K562 (cell line): Measurements from ENCODE around the gene PTPRG. TPM values are rescaled to one million over a fixed set of nuclear protein-coding genes. Genes with fewer than 3 reads are reported as not detected.

ENCODE experiments used
- ATAC-seq: fragments of 200-7000 bp; cut with Tn5 transposase; 3 replicates; pipeline ENCODE4 v1.9.1; 2020; ENCODE audit warnings: moderate library complexity
- BruUV-seq: library from RNA; stranded (reverse); fragments of 400-500 nt; replicated peaks from 2 replicates; lab custom pipeline; 2021; lab: Mats Ljungman, UMichigan
- CTCF ChIA-PET: fragments of 300-600 bp; formaldehyde crosslinking; extraction: SDS; loops from one replicate; lab custom pipeline; 2021; ENCODE audit warnings: low intra/inter-chr PET ratio; lab: Yijun Ruan, JAX
- POLR2A ChIA-PET: fragments of 300-600, 350-650 bp; sonication (Branson Sonifier 250); formaldehyde crosslinking; extraction: SDS; loops from one replicate; lab custom pipeline; 2021; ENCODE audit warnings: antibody characterized with exemption, inconsistent platforms; lab: Yijun Ruan, JAX
- DNase-seq, 4 experiments: peaks; one replicate each; pipeline versions ENCODE4 v3.0.0 to v3.0.0-alpha.2; 2011 to 2018; ENCODE audit warnings: low spot score in 3 of 4, mixed read lengths in 3 of 4; ENCODE audit errors: extremely low read depth in 1 of 4
- FAIRE-seq: peaks from 2 replicates; lab custom pipeline; 2011; peaks lifted over from hg19 to GRCh38; lab: Jason Lieb, UNC
- H2AFZ ChIP-seq: 2 replicates; pipeline ENCODE4 v1.6.0; 2011; ENCODE audit warnings: low read depth, low read length, control low read depth, inconsistent platforms
- H3K27ac ChIP-seq: fragments of 200-600 bp; 3 replicates; pipeline ENCODE4 v1.8.0; 2011; ENCODE audit warnings: low read depth, mild to moderate bottlenecking, control low read depth, inconsistent platforms, low read length, moderate library complexity, mixed read lengths; ENCODE audit errors: extremely low read depth
- H3K27me3 ChIP-seq, 2 experiments: fragments of 300-600 bp in 1 of 2; 2 replicates in 1 of 2; 3 replicates in 1 of 2; pipeline versions ENCODE4 v1.6.0 to v1.8.0; 2011; ENCODE audit warnings: inconsistent platforms in 2 of 2, low read length in 2 of 2, mild to moderate bottlenecking in 1 of 2, mixed read lengths in 1 of 2, moderate library complexity in 1 of 2; ENCODE audit not compliant: control insufficient read depth in 2 of 2, insufficient read depth in 2 of 2
- H3K36me3 ChIP-seq: fragments of 300-600 bp; 3 replicates; pipeline ENCODE4 v1.8.0; 2011; ENCODE audit warnings: mild to moderate bottlenecking, low read length, inconsistent platforms; ENCODE audit not compliant: control insufficient read depth, insufficient read depth
- H3K4me1 ChIP-seq, 2 experiments: fragments of 200-600 bp in 1 of 2; replicated peaks in 1 of 2; 2 replicates in 1 of 2; 3 replicates in 1 of 2; pipeline versions ENCODE4 v1.5.1 to v1.8.0; 2011; ENCODE audit warnings: inconsistent platforms in 2 of 2, low read length in 2 of 2, mild to moderate bottlenecking in 1 of 2, mixed read lengths in 1 of 2, moderate library complexity in 1 of 2; ENCODE audit not compliant: control insufficient read depth in 2 of 2, insufficient read depth in 2 of 2
- H3K4me2 ChIP-seq: 2 replicates; pipeline ENCODE4 v1.6.1; 2011; ENCODE audit warnings: low read length, control low read depth, inconsistent platforms, mixed read lengths; ENCODE audit not compliant: insufficient read depth
- H3K4me3 ChIP-seq: fragments of 200-600 bp; sonication (generic), shearing (Covaris generic); 2 replicates; pipeline ENCODE4 v1.5.1; 2016; ENCODE audit warnings: control low read depth, inconsistent platforms
- H3K79me2 ChIP-seq: fragments of 200-600 bp; 3 replicates; pipeline ENCODE4 v1.8.0; 2011; ENCODE audit warnings: low read length, inconsistent platforms; ENCODE audit not compliant: control insufficient read depth, insufficient read depth
- H3K9ac ChIP-seq, 2 experiments: 2 replicates each; pipeline versions ENCODE4 v1.6.0 to v1.6.1; 2011; ENCODE audit warnings: low read depth in 2 of 2, low read length in 2 of 2, control low read depth in 1 of 2, inconsistent platforms in 1 of 2, mild to moderate bottlenecking in 1 of 2, mixed read lengths in 1 of 2; ENCODE audit not compliant: insufficient read depth in 1 of 2
- H3K9me1 ChIP-seq: one replicate; pipeline ENCODE4 v1.6.0; 2011; ENCODE audit warnings: inconsistent platforms, mild to moderate bottlenecking, low read length, moderate library complexity; ENCODE audit not compliant: control insufficient read depth, insufficient read depth
- H3K9me3 ChIP-seq: replicated peaks from 2 replicates; pipeline ENCODE4 v1.5.1; 2011; ENCODE audit warnings: low read depth, low read length, inconsistent platforms; ENCODE audit not compliant: control insufficient read depth, insufficient read depth
- H4K20me1 ChIP-seq: replicated peaks from 2 replicates; pipeline ENCODE4 v1.6.1; 2011; ENCODE audit warnings: low read length, inconsistent platforms, mixed read lengths; ENCODE audit not compliant: control insufficient read depth, insufficient read depth
- ATF1 ChIP-seq, 2 experiments: fragments of 450-650 bp in 1 of 2; IDR thresholded peaks; 2 replicates each; pipeline ENCODE4 v1.6.1; 2016; ENCODE audit warnings: missing compliant biosample characterization in 1 of 2, missing genetic modification characterization in 1 of 2
- CAMTA2 ChIP-seq: fragments of 250-450 bp; sonication (Bioruptor Pico); conservative IDR thresholded peaks from 2 replicates; pipeline ENCODE4 v1.5.1; 2022
- GABPB1 ChIP-seq: sonication (generic); formaldehyde crosslinking; IDR thresholded peaks from 2 replicates; pipeline ENCODE4 v1.8.0; 2022; ENCODE audit warnings: mild to moderate bottlenecking, missing genetic modification reagents
- GTF2F1 ChIP-seq: IDR thresholded peaks from 2 replicates; pipeline ENCODE4 v1.6.1; 2011; ENCODE audit warnings: low read depth, low read length, improper control_type of control experiment
- HMG20B ChIP-seq: fragments of 250-450 bp; sonication (Bioruptor Pico); IDR thresholded peaks from 2 replicates; pipeline ENCODE4 v1.5.0; 2021; ENCODE audit warnings: mild to moderate bottlenecking
- LEF1 ChIP-seq: fragments of 450-650 bp; IDR thresholded peaks from 2 replicates; pipeline ENCODE4 v1.6.1; 2016; ENCODE audit warnings: mild to moderate bottlenecking
- MECOM ChIP-seq: fragments of 250-450 bp; sonication (Bioruptor Pico); IDR thresholded peaks from 2 replicates; pipeline ENCODE4 v1.8.0; 2022; ENCODE audit warnings: inconsistent platforms
- NBN ChIP-seq: fragments of 450-650 bp; IDR thresholded peaks from 2 replicates; pipeline ENCODE4 v1.6.1; 2016; ENCODE audit warnings: low read depth, mild to moderate bottlenecking
- NCOR1 ChIP-seq: fragments of 450-650 bp; IDR thresholded peaks from 2 replicates; pipeline ENCODE4 v1.6.1; 2016; ENCODE audit warnings: mild to moderate bottlenecking, moderate library complexity
- SMARCE1 ChIP-seq: fragments of 450-650 bp; IDR thresholded peaks from 2 replicates; pipeline ENCODE4 v1.7.1; 2016; ENCODE audit warnings: mild to moderate bottlenecking
- TGIF2 ChIP-seq: sonication (generic); formaldehyde crosslinking; IDR thresholded peaks from 2 replicates; pipeline ENCODE4 v1.8.1; 2022; ENCODE audit warnings: mild to moderate bottlenecking, missing genetic modification reagents, moderate library complexity
- ZNF695 ChIP-seq: fragments of 450-650 bp; formaldehyde crosslinking; IDR thresholded peaks from 2 replicates; pipeline ENCODE4 v1.4.0; 2020; ENCODE audit warnings: mild to moderate bottlenecking, moderate library complexity
- WGBS: fragments of 100-300 bp; shearing (Covaris generic); methylation state at CpG from one replicate; pipeline ENCODE4 v1.1.6; 2016; ENCODE audit warnings: low coverage, mixed read lengths; ENCODE audit not compliant: insufficient coverage; ENCODE audit errors: missing lambda C conversion rate; 5-methylcytosine and 5-hydroxymethylcytosine counted together
- in situ Hi-C: fragments of 300-500 bp; cut with MboI; formaldehyde crosslinking; loops from 4 replicates; pipeline ENCODE4 v1.15.0; 2018; ENCODE audit warnings: inconsistent platforms, mixed read lengths
- intact Hi-C: fragments of 100-400 bp; cut with micrococcal nuclease; formaldehyde crosslinking; loops from 2 replicates; pipeline ENCODE4 v1.14.2; 2022
- polyA plus RNA-seq, 8 experiments: library from polyadenylated mRNA; depleted of rRNA in 4 of 8; stranded (reverse) in 5 of 8; unstranded in 3 of 8; fragments of >200 nt; fragmentation: Nextera tagmentation in 2 of 8; fragmentation: Illumina TruSeq in 1 of 8; extraction: Ambion mirVana in 2 of 8; extraction: Trizol in 1 of 8; gene quantifications; 2 replicates each; pipeline versions ENCODE4 v1.2.1 to v1.2.3, GENCODE V29; 2011 to 2014; ENCODE audit warnings: inconsistent platforms in 1 of 8, missing spikeins in 1 of 8
- total RNA-seq, 7 experiments: library from RNA; depleted of rRNA in 6 of 7; stranded (reverse); fragments of >200 nt in 6 of 7; fragmentation: Illumina TruSeq in 2 of 7; extraction: Trizol in 2 of 7; gene quantifications; 2 replicates each; pipeline versions ENCODE4 v1.2.1 to v1.2.3, GENCODE V29; 2011 to 2021; ENCODE audit warnings: low replicate concordance in 1 of 7
- TF ChIP-seq, protein P1 (sequence below): sonication (generic); formaldehyde crosslinking; IDR thresholded peaks from 2 replicates; pipeline ENCODE4 v1.8.1; 2022; ENCODE audit warnings: missing genetic modification reagents
- TF ChIP-seq, protein P2 (sequence below), 3 experiments: fragments of 200-800 bp in 1 of 3; fragments of 250-450 bp in 1 of 3; fragments of 450-650 bp in 1 of 3; sonication (Bioruptor Pico) in 1 of 3; sonication (Bioruptor generic) in 1 of 3; formaldehyde crosslinking in 1 of 3; IDR thresholded peaks; 2 replicates each; pipeline versions ENCODE4 v1.6.1 to v1.8.0; 2016 to 2022; ENCODE audit warnings: mild to moderate bottlenecking in 2 of 3, missing genetic modification characterization in 2 of 3, missing compliant biosample characterization in 1 of 3, moderate library complexity in 1 of 3
- TF ChIP-seq, protein P3 (sequence below): fragments of 150-350 bp; IDR thresholded peaks from 2 replicates; pipeline ENCODE4 v1.6.1; 2014; ENCODE audit warnings: low read depth, mild to moderate bottlenecking, low read length, borderline replicate concordance

PTPRG gene
- total and polyA plus RNA-seq, 9 of the 15 experiments (the other 6 are each of a cell fraction or from before 2014, with no cell fraction given) = 0.16 TPM; not detected in 8

DNA sequence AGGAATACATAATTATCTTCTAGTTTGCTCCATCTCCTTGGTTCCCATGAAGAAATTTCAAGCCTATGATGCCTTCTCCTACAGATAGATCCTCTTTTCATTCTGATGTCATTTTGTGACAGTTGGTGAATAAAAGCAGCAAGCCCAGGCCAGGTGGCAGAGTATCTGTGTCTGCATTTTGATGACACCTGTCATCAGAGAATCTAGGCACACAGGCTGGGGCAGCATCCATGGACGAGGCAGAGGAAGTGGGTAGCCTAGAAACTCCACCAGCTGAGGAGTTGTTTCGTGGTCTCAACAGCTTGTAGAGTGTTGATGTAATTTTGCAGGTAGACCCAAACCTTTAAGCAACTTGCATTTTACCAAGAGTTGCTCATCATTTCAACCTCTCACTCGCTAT lies 542.2 kb downstream of the PTPRG start (continued):
- TF ChIP-seq GABPB1 = no peak
- no peak for TF ChIP-seq SMARCE1
- TF ChIP-seq, protein P1, sequence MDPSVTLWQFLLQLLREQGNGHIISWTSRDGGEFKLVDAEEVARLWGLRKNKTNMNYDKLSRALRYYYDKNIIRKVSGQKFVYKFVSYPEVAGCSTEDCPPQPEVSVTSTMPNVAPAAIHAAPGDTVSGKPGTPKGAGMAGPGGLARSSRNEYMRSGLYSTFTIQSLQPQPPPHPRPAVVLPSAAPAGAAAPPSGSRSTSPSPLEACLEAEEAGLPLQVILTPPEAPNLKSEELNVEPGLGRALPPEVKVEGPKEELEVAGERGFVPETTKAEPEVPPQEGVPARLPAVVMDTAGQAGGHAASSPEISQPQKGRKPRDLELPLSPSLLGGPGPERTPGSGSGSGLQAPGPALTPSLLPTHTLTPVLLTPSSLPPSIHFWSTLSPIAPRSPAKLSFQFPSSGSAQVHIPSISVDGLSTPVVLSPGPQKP = no peak
- TF ChIP-seq ATF1 (CRISPR knock-in tag; IDR thresholded peaks at IDR 0.05) = no peak
- no peak for TF ChIP-seq ATF1 (tag; IDR thresholded peaks at IDR 0.05)
- TF ChIP-seq NBN = no peak
- no peak for TF ChIP-seq GTF2F1

DNA sequence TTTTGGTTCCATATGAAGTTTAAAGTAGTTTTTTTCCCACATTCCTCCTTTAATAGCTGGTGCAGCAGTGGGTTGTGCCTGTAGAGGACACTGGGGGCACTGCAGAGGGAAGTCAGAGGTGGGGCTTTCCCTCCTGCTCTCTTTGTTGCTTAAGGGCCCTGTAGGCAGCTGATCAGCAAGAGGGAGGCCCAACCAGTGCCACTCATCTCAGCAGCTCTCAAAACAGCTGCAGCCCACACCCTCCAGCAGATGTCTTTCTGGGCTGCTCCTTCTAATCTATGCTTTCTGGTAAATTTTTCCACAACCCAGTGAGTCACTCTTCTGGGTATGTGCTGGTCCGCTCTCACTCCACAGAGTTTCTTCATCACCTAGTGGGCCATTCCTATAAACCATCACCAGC lies 548.2 kb downstream of the PTPRG start:
- intact Hi-C loops (no loop called here), in situ Hi-C loops (no loop called here)
- no peak overlapping the region for H3K4me2 ChIP-seq
- FAIRE-seq (no peak), ATAC-seq (no peak), DNase-seq (no peak)
- ChIA-PET CTCF (no interaction called here), POLR2A (no interaction called here)
- no peak overlapping the region for H3K4me3 ChIP-seq
- no peaks in the 10 kb centered on the region for H3K9me3 ChIP-seq
- H3K79me2 ChIP-seq = no peaks in the 10 kb centered on the region
- H3K4me1 ChIP-seq = no peaks in the 10 kb centered on the region
- no peaks in the 10 kb centered on the region for H3K27me3 ChIP-seq
- no peaks in the 10 kb centered on the region for H4K20me1 ChIP-seq
- no peaks in the 10 kb centered on the region for H3K36me3 ChIP-seq
- WGBS = 0% methylated on average over 1 of the region's 1 CpG
- H3K9ac ChIP-seq = no peak overlapping the region
- H2AFZ ChIP-seq = no peak overlapping the region
- no TSS peak for BruUV-seq
- no peak overlapping the region for H3K27ac ChIP-seq
- H3K9me1 ChIP-seq = no peaks in the 10 kb centered on the region
- TF ChIP-seq MECOM (CRISPR knock-in tag) (no peak), NCOR1 (no peak), TGIF2 (CRISPR knock-in tag) (no peak), CAMTA2 (CRISPR knock-in tag) (no peak), ZNF695 (CRISPR knock-in tag) (no peak), LEF1 (no peak), HMG20B (CRISPR knock-in tag) (no peak)
- TF ChIP-seq, protein P2, sequence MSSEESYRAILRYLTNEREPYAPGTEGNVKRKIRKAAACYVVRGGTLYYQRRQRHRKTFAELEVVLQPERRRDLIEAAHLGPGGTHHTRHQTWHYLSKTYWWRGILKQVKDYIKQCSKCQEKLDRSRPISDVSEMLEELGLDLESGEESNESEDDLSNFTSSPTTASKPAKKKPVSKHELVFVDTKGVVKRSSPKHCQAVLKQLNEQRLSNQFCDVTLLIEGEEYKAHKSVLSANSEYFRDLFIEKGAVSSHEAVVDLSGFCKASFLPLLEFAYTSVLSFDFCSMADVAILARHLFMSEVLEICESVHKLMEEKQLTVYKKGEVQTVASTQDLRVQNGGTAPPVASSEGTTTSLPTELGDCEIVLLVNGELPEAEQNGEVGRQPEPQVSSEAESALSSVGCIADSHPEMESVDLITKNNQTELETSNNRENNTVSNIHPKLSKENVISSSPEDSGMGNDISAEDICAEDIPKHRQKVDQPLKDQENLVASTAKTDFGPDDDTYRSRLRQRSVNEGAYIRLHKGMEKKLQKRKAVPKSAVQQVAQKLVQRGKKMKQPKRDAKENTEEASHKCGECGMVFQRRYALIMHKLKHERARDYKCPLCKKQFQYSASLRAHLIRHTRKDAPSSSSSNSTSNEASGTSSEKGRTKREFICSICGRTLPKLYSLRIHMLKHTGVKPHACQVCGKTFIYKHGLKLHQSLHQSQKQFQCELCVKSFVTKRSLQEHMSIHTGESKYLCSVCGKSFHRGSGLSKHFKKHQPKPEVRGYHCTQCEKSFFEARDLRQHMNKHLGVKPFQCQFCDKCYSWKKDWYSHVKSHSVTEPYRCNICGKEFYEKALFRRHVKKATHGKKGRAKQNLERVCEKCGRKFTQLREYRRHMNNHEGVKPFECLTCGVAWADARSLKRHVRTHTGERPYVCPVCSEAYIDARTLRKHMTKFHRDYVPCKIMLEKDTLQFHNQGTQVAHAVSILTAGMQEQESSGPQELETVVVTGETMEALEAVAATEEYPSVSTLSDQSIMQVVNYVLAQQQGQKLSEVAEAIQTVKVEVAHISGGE (CRISPR knock-in tag; IDR thresholded peaks at IDR 0.05) = no peak
- TF ChIP-seq, protein P3, sequence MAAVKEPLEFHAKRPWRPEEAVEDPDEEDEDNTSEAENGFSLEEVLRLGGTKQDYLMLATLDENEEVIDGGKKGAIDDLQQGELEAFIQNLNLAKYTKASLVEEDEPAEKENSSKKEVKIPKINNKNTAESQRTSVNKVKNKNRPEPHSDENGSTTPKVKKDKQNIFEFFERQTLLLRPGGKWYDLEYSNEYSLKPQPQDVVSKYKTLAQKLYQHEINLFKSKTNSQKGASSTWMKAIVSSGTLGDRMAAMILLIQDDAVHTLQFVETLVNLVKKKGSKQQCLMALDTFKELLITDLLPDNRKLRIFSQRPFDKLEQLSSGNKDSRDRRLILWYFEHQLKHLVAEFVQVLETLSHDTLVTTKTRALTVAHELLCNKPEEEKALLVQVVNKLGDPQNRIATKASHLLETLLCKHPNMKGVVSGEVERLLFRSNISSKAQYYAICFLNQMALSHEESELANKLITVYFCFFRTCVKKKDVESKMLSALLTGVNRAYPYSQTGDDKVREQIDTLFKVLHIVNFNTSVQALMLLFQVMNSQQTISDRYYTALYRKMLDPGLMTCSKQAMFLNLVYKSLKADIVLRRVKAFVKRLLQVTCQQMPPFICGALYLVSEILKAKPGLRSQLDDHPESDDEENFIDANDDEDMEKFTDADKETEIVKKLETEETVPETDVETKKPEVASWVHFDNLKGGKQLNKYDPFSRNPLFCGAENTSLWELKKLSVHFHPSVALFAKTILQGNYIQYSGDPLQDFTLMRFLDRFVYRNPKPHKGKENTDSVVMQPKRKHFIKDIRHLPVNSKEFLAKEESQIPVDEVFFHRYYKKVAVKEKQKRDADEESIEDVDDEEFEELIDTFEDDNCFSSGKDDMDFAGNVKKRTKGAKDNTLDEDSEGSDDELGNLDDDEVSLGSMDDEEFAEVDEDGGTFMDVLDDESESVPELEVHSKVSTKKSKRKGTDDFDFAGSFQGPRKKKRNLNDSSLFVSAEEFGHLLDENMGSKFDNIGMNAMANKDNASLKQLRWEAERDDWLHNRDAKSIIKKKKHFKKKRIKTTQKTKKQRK = no peak
